Hindlimb muscle (tissue), 1 donor: ENCODE data around the gene SMPD4. TPM values are rescaled to one million over a fixed set of nuclear protein-coding genes. Genes with fewer than 3 reads are reported as not detected.
A peak's percentile ranks its signal among the peaks of the same experiment; 100 is the strongest.
"Not testable (repeated sequence)": the region's sequence is repeated elsewhere in the genome, so short reads cannot be mapped to it uniquely, and the experiment has no call there.

Experiments
- DNase-seq: peaks from one replicate; pipeline ENCODE4 v3.0.0-alpha.2; 2013
- polyA plus RNA-seq: library from polyadenylated mRNA; unstranded; fragments of 120-200 nt; gene quantifications from one replicate; pipeline ENCODE4 v1.2.1, GENCODE V29; 2013; ENCODE audit not compliant: insufficient read length

SMPD4 gene
- polyA plus RNA-seq, 1 donor, result 40.6 TPM

DNA sequence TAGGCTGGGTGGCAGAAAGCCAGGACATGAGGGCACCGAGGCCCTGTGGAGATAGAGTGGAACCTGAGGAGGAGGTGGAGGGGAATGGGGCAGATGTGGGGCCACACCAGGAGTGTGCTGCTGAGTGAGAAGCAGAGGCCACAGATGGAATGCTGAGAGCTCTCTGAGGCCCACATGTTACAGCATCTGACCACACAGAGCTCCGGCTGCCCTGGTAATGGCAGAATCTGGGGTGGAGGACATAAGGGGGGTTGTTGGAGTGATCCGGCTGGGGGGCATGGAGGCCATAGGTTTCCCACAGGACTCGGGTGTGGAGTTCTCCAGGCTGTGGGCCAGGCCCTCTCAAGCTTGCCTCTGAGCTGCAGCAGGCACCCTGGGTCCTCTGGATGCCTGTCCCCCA is 4.5 kb upstream of the SMPD4 start:
- no peak for DNase-seq

DNA sequence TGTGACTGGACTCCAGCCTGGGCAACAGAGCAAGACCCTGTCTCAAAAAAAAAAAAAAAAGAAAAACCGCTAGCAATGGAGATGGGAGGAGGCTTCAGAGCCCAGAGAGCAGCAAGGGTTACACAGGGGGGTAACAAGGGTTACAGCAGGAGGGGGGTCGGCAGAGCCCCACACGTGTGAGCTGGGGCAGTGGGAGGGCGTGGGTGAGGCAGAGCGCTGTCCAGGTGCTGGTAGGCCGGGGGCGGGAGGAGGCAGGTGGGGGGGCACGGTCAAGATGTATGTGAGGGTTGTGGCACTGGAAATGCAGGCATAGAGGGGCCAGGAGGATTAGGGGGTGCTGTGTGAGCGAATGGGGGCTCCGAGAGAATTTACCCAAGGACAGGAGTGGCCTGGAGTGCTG is 4.0 kb upstream of the SMPD4 start:
- DNase-seq, result no peak

DNA sequence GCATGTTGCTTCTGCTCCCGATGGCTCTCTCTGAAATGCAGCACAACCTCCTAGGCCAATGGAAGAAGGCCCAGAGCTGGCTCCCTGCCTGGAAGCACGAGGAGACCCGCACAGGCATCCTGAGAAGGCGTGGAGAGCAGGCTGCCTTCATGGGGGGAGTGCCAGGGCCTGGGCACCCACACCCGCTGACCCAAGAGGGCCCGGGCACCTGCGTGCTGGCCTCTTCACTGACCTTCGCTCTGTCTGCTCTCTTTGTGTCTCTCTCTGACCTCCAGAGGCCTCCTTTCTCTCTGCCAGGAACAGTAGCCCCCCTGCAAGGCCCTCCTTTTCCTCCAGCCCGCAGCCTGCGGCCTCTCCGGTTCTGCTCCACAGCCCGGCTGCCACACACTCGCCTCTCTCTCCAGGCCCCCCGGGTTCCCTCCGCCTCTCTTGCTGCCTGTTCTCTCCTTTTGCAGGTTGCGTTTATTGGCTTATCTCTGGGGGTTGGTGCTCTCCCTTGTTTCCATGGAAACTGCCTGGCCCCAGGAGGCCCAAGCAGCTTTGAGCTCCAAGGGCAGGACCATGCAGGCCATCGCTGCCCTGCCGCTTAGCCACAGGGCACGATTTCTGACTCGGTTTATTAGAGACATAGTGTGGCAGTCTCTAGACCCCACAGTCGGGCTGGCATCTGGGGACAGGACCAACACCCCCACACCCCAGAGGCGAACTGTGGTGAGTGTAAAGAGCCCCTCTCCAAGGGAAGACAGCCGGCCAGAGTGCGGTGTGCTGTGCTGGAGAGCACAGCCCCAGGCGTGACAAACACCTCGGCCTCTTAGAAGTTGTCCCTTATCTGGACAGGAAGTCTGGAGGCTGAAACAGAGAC is 2.3 kb upstream of the SMPD4 start:
- peak; percentile 53 for DNase-seq

DNA sequence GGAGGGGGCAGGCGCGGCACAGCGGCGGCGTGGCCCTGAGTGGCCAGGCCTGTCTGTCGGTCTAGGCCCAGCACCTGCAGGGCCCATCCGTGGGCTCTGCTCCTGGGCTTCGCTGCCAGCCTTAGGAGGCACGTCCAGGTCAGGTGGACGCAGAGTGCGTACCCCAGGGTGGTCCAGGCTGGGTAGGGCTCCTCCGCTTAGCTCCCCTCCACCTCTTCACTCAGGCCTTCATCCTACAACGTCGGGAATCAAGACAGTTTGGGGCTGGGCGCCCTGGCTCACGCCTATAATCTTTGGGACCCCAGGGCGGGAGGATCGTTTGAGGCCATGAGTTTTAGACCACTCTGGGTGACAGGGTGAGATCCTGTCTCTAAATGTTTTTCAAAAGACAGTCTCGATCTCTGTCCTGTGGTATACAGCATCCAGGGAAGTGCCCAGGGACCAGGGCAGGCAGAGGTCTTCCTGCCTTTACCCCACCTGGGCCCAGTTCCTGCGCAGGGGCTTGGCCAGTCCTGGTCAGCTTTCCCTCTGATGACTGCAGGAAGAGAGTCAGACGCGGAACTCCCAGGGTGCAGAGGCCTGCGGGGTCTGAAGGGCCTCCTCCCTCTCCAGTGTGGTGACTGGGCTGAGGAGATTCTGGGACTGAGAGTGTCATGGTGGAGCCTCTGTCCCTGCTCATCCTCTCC is 1.6 kb upstream of the SMPD4 start:
- DNase-seq, result not testable (repeated sequence)

DNA sequence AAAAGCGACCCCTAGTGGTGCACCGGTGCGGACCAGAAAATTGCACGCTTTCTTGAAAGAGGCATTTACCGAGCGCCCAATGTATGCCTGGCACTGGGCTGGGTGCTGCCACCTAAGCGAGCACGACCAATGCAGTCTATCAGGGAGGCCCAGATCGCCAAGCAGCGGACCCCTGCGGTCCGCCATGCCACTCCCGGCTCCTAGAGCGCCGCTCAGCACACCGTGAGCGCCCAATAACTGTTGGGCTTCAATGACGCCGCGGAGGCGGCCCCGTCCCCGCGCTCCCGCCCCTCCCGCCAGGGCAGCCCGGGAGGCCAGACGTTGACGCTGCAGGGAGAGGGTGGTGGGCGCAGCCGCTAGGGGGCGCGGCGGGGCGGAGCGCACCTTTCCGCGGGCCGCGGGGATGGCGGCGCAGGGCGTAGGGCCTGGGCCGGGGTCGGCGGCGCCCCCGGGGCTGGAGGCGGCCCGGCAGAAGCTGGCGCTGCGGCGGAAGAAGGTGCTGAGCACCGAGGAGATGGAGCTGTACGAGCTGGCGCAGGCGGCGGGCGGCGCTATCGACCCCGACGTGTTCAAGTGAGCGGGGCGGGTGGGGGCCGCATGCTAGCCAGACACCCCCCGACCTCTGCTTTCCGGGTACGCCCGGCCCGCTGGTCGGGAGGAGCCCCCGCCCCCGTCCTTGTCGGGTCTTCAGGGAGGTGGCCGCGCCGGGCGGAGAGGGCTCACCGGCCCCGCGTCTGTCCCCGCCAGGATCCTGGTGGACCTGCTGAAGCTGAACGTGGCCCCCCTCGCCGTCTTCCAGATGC is 679 bp upstream of the SMPD4 start, which contains the start of gene MZT2B:
Gene MZT2B (plus strand): TSS at position 383 of the 803 bp plus-strand sequence. CDS start 21 bp downstream, at position 404.
- peak; percentile 89 for DNase-seq

DNA sequence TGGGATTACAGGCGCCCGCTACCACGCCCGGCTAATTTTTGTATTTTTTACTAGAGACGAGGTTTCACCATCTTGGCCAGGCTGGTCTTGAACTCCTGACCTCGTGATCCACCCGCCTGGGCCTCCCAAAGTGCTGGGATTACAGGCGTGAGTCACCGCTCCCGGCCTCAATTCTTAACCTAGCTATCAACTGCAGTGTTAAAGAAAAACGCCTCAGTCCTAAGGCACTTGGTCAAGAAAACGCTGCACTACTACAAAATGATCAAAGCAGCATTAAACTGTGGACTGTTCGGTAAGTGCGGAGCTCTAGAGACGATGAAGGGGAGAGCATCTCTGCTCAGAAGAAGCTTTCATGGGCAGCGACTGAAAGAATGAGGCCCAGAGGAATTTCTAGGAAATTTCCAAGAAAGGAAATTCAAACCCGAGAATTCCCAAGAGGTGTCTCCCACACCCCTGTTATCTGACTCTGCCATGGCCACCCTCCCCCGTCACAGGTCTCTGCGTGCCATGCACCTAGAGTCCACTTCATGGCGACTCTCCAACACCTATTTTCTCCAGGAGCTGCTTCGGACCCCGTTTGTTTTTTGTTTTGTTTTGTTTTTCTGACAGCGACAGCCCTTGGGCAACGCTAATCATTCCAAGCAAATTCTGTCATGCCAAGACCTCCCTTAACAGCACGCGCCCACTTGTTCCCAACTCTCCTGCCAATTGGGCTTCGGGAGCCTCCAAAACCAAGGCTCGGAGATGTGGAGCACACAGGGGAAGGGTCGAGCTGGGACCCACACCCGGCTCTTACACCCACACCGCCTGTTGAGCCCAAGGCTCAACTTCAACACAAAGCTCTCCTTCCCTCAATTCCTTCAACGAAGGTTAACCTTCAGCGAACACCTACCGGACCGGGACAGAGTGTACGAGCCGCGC is 738 bp downstream of the SMPD4 start:
- not testable (repeated sequence) for DNase-seq

DNA sequence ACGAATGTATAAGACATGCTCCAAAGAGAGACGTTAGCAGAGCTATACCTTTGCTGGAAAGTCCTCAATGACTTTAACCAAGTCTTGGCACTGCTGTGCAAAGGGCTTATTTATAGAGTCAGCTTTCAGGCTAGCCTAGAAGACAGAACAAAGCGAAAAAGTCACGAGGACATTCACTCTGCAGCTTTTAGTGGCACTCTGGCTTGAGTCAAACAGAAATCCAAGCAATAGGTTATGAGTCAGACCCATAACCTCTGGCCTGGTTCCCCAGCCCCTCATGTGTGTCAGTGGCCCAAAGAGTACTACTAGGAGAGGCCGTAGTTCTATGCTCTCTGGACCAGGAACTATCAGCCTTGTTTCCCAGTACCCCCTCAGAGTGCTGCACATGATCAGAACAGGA is 6.5 kb downstream of the SMPD4 start:
- not testable (repeated sequence) for DNase-seq

DNA sequence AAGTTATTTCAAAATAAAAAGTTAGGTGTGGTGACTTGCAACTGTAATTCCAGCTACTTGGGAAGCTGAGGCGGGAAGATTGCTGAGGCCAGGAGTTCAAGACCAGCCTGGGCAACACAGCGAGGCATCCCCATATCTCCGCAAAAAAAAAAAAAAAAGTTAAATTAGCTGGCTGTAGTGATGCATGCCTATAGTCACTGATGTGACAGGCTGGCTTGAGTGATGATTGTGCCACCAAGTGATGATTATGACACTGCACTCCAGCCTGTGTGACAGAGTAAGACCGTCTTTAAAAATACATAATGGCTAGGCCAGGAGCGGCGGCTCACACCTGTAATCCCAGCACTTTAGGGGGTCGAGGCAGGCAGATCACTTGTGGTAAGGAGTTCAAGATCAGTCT is 11.5 kb downstream of the SMPD4 start:
- no peak for DNase-seq

DNA sequence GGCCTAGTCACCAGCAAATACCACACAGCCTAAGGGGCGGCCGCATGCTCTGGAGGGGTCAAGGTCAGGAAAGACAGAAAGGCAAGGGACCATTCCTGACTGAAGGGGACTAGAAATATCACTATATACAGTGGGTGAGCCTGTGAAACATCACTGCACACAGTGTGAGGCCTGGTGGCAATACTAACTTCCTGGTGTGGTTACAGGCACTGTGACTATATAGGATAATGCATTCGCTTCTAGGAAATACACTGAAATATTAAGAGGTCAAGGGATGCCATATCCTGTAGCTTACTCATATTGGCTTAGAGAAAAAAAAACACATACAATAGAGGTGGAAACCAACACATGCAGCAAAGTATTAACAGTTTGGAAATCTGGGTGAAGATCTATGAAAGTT is 12.2 kb downstream of the SMPD4 start:
- not testable (repeated sequence) for DNase-seq

DNA sequence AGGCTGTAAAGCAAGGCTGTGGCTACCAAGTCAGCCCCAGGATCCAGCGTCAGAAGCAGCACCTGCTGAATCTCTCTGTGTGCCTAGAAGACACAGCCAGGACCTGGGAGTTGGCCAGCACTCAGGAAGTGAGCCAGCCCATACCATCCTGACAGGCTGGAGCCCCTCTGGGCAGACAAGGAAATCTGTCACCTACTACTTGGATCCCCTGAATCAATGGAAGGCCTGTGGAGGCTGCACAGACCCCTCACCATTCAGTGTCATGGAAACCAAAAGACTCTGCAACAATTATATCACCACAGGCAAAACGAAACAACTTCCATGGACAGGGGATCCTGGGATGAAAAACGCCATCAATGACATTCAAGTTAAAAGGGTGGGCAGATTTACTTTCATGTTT is 14.8 kb downstream of the SMPD4 start:
- not testable (repeated sequence) for DNase-seq

DNA sequence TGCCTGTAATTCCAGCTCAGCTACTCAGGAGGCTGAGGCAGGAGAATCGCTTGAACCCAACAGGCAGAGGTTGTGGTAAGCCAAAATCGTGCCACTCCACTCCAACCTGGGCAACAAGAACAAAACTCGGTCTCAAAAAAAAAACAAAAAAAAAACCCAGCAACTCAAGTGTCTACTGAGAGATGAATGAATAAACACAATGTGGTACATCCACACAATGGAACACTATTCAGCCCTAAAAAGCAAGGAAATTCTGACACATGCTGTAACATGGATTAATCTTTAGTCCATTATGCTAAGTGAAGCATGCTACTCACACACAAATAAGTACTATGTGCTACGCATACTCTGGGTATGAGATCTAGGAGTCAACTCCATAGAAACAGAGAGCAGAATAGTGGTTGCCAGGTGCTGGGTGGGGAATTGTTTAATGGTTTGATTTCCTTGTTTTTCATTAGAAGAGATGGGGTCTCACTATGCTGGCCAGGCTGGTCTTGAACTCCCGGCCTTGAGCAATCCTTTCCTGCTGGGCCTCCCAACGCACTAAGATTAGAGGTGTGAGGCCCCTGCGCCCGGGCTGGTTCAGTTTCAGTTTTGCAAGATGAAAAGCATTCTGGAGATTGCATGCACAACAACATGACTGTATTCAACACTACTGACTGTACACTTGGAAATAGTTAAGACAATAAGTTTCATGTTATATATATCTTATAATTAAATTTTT is 15.9 kb downstream of the SMPD4 start:
- no peak for DNase-seq

DNA sequence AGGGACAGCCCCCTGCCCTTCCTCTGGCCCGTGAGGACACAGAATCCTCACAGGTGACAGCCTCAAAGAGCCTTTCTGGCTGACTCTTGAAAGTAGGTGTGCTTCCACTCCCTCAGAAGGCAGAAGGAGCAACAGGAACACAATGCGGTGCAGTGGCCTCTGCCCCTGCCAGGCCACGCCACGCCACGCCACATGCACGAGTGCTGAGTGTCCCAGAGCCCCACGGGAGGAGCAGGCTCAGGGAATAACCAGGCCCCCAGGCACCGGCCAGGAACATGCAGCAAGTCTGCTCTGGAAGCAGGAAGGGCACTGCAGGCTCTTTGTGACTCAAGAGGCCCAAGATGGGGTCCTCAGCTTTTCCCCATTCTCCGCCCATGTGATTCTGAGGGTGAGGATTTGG is 18.4 kb downstream of the SMPD4 start:
- no peak for DNase-seq

DNA sequence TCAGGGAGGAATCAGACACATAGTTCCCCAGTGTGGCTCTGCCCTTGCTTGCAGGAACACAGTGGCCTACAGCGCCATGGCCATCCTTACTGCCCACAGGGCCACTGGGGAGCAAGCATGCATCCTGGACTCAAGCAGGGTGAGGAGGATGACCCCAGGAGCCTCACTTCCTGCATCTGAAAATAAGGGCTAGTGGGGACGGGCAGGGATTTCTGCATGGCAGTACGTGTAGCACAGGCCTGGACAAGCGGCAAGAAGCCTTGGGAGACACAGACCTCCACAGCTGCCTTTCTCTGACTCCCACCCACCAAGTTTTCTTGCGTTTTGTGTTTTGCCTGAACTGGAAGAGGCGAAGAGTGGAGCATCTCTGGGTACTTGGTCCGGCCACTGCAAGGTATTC is 18.9 kb downstream of the SMPD4 start:
- DNase-seq, result not testable (repeated sequence)

DNA sequence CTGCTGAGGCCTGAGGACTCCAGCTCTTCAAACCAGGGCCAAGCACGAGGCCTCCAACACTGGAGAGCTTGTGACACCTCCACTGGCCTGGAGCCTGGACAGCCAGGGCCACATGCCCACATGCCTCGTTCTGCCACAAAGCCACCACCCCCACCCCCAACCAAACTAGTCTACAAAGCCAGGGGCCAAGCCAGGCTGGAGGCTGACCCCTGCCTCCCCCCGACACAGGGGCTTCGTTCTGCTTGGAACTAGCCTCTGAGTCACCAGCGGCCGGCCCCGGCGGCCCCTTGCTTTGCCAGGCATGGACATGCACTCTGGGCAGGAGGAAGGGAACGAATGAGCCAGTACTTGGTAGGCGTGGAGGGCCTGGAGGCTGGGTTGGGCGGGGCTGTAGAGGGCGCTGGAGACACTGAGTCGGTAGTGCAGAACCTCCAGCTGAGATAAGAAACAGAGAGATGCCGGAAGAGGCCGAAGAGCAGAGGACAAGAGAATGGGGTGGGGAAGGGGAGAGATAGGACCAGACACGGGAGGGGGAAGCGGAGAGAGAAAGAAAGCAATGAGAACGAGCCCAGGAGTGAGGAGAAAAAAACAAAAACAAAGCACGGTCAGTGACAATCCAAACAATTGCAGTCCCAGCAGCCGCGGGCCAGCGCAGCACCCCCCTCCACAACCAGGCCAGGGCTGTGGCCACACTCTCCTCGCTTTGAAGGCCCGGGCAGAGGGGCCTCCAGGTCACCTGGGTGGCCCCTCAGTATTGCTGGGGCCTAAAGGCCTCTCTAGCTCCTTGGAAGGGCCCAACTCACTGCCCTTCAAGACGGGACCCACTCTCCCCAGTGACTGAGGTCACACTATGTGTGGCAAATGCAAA is 20.3 kb downstream of the SMPD4 start:
- not testable (repeated sequence) for DNase-seq

DNA sequence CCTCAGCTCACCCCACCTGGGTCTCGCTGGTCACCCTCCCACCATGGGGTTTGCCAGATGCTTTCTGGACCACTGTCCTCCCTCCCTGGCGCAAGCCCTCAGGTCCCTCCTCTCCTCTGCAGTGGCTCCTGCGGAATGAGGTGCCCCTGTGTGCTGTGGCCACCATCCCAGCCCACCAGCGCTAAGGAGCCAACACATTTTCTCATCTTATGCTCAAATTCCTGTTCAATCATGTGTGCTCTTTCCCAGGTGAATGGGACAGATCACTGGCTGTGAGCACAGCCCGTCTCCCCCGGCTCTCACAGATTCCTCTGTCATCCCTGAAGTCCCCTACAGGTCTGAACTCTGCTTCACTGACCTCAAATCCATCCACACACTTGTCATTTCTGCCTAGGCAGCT is 21.3 kb downstream of the SMPD4 start:
- no peak for DNase-seq

DNA sequence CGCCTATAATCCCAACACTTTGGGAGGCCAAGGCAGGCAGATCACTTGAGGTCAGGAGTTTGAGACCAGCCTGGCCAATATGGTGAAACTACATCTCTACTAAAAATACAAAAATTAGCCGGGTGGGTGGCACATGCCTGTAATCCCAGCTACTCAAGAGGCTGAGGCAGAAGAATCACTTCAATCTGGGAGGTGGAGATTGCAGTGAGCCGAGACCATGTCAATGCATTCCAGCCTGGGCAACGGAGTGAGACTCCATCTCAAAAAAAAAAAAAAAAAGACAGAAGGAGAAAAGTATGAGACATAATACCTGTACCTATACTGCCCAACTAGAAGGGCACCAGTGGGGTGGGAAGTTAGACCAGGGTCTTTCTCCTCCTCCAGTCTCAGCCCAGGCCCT is 22.0 kb downstream of the SMPD4 start:
- not testable (repeated sequence) for DNase-seq

DNA sequence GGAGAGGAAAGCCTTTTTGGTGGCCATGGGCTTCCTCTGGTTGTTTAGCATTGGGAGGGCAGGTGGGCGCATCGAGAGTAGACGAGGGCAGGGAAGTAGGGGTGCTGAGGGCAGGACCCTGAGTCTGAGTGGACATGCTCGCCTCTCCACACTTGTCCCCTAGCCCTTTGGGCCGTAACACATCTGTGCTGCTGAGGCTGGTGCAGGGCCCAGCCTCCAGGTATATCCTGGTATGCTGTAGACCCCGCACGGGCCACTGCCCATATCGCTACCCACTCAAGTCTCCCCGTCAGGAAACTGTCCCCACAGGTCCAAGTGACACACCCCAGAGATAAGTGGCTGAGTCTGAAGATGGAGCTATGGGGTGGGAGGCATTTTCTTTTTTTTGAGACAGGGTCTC is 22.8 kb downstream of the SMPD4 start:
- no peak for DNase-seq

DNA sequence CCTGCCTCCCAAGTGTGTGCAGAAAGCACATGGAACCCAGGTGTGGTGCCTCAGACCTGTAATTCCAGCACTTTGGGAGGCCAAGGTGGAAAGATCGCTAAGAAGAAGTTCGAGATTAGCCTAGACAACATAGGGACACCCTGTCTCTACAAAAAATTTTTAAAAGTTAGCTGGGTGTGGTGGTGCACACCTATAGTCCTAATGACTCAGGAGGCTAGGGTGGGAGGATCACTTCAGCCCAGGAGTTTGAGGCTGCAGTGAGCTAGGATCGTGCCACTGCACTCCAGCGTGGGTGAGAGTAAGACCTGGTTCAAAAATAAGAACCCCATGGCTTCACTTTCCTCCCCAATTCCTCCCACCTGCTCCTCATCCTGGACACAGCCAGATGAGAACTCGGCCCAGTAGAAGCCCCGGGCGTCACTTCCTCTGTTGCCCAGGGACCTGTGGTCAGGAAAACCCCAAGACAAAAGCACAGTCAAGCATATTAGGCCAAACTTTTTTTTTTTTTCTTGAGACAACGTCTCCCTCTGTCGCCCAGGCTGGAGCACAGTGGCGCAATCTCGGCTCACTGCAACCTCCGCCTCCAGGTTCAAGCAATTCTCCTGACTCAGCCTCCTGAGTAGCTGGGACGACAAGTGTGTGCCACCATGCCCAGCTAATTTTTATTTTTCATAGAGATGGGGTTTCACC is 23.4 kb downstream of the SMPD4 start:
- not testable (repeated sequence) for DNase-seq

DNA sequence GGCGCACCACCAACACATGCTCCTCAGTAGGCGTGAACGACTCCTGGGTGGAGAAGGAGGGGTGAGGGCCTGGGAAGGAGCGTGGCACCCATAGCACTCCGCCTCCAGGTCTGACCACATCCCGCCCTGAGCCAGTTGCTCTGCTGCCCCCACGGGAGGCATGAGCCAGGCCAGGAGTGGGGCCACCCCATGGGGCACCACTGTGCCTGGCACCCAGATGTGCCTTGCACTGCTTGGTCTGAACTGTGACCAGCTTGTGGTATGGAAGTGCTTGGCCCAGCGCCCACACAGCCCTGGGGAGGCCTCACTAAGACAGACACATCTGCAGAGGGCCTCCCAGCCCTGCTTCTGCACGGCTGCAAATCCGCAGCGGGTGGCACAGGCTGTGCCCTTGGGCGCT is 24.0 kb downstream of the SMPD4 start:
- not testable (repeated sequence) for DNase-seq

DNA sequence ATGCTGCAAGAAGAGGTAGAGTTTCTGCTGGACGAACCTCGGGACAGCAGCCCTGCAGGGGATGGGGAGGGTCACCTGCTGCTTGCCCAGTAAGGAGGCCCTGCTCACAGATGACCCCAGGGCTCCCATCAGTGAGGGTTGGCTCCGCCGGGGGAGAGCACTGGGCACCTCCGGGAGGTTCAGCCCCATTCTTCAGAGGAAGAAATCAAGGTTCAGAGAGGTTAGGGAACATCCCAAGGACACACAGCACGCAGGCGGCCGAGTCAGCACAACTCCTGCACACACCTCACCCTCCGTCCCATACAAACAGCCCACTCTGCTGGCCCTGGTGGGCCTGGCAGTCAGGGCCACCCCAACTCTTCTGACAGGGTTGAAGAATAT is 24.8 kb downstream of the SMPD4 start:
- no peak for DNase-seq
